Adrenal gland (tissue), 5 donors: Measurements from ENCODE around the gene NUAK2.
"Not testable (repeated sequence)": the region's sequence is repeated elsewhere in the genome, so short reads cannot be mapped to it uniquely, and the experiment has no call there.

Source experiments
- CTCF ChIP-seq, 6 experiments: fragments of 450-650 bp in 4 of 6; fragments of 200-600 bp in 2 of 6; sonication (generic) in 1 of 6; IDR thresholded peaks; 1 replicate in 5 of 6; 2 replicates in 1 of 6; pipeline versions ENCODE4 v1.5.1 to v1.8.0; 2016 to 2021; ENCODE audit warnings: antibody characterized with exemption in 6 of 6, mild to moderate bottlenecking in 2 of 6, moderate library complexity in 1 of 6
- POLR2A ChIP-seq, 2 donors: fragments of 450-650 bp; IDR thresholded peaks; one replicate each; pipeline ENCODE4 v1.6.1; 2017; ENCODE audit warnings: antibody characterized with exemption in 2 of 2, mild to moderate bottlenecking in 2 of 2, moderate library complexity in 1 of 2
- donor health status: DM: no; HTN: no; CAD: no.

- not testable (repeated sequence) for TF ChIP-seq CTCF, POLR2A (IDR thresholded peaks at IDR 0.05)
Observed at GRCh38 chr1:205280666-205281395, 40.7 kb downstream of the NUAK2 start.
